Right lobe of liver (tissue), 4 donors: ENCODE measurements around the gene LRRC2.

ENCODE experiments used
- CTCF ChIP-seq, 4 donors: fragments of 200-600 bp in 3 of 4; fragments of 450-650 bp in 1 of 4; IDR thresholded peaks; one replicate each; pipeline versions ENCODE4 v1.5.1 to v1.8.0; 2016 to 2022; ENCODE audit warnings: antibody characterized with exemption in 4 of 4, mild to moderate bottlenecking in 2 of 4
- POLR2A ChIP-seq: fragments of 450-650 bp; IDR thresholded peaks from one replicate; pipeline ENCODE4 v1.6.1; 2017; ENCODE audit warnings: antibody characterized with exemption, mild to moderate bottlenecking
- donor health status: DM: no; HTN: no; CAD: no.
- donor health status: DM: no; HTN: no; CAD: no.
- donor health status: DM: no; HTN: yes; CAD: no.

- TF ChIP-seq CTCF (IDR thresholded peaks at IDR 0.05) (no peak), POLR2A (no peak)
Observed at GRCh38 chr3:46539443-46540005, 26.6 kb downstream of the LRRC2 start.
